GM12874 (cell line): ENCODE measurements around the gene TSHZ2.

ENCODE experiments used
- CTCF ChIP-seq: IDR thresholded peaks from 2 replicates; pipeline ENCODE4 v1.5.1; 2011; ENCODE audit warnings: low read depth, mild to moderate bottlenecking, control low read depth, low read length, moderate library complexity; ENCODE audit not compliant: insufficient read depth

The TSHZ2 gene

GRCh38 chr20:53023732-53024520 lies 51.8 kb downstream of the TSHZ2 start:
- no peak for TF ChIP-seq CTCF

GRCh38 chr20:53027089-53027488 lies 54.9 kb downstream of the TSHZ2 start:
- TF ChIP-seq CTCF: no peak

DNA sequence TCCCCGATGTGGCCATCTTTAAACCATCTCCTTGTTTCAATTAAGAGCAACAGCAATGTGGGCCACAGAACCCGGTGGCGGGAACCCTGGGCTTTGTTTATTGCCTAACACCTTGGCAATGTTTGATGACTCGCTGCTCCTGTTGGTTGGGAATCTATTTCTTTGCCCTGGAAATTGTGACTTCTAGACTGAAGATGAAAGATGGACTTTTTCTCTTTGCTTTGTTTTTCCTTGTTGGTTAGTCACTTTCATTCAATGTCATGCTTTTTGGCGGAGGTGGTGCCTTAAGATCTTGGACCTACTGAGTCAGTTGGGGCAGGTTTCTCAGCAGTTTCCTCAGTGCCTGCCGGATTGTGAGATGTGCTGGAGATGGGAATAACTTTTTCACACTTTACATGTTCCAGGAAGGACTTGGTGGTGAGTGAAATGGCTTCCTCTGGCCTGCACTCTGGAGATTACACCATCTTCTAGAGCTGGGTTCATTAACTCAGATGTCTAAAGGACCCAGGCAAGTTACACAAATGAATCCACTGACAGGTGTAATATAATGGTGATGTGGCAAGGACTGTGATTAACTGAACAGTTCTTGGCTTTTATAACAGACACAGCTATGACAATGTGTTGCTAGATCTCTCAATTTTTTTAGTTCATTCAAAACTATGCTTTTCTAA lies 56.3 kb downstream of the TSHZ2 start:
- no peak for TF ChIP-seq CTCF

DNA sequence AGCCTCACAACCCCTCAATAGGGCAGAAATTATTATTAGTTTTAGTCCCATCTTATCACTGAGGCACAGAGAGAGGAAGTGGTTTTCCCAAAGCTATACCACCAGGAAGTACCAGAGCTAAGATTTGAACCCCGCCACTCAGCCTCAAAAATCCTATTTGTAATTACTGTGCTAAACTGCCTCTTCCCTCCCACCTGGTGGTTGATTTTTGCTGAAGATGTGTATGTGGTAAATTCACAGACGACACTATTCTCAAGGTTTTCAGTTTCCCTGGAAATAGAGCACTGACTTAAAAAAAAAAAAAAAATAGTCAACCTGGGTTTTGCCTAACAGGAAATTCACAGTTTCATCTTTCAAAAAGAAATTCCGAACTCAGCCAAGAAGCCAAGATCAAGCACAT lies 57.9 kb downstream of the TSHZ2 start:
- TF ChIP-seq CTCF: no peak

DNA sequence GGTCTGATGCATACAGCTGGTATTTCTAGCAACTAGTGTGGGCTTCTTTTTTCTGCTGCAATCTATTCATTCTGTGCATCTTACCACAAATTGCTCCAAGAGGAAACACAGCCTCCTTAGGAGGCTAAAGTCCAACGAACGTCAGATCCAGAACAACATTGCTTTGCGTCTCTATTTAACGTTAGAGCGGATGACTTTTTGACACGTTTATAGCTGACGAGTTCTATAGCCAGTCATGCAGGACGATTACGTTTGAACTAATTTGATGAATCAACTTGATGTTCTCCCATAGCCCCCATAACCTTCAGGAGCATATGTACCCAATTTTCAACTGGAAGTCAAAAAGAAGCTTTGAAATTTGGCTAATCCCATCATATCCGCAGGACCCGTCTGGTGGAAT lies 59.9 kb downstream of the TSHZ2 start:
- no peak for TF ChIP-seq CTCF

GRCh38 chr20:53032478-53032932 lies 60.3 kb downstream of the TSHZ2 start:
- no peak for TF ChIP-seq CTCF

DNA sequence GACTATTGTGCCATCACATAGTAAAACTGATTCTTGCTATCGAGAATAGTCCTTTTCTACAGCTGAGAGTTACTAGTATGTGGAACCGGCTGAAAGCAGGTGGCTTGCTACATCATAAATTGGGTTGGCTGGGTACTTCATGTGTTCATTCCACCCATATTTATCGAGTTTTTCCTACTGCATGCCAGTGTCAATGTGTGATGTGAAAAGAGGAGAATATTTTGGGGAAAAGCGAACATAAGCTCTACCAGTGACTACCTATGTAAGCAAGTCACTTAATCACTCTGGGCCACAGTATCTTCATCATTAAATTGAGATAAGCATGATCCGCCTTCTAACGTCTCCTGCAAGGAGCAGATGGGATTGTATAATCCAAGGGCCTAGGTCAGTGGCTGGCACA lies 61.0 kb downstream of the TSHZ2 start:
- no peak for TF ChIP-seq CTCF
